Measurements from ENCODE around the gene TRMT61A.

Gene TRMT61A

GRCh38 chr14:103528587-103529382 lies at the start of gene TRMT61A:
TRMT61A (plus strand) TSS chr14:103529196; CDS start chr14:103529979, 783 bp downstream.
- peak; percentile 56 to 69 for DNase-seq (ENCODE audit: low read depth in 2 of 2)

- DNase-seq (ENCODE audit: low read depth in 2 of 2) = no peak
These were observed 48.4 kb upstream of the TRMT61A start for GRCh38 chr14:103480595-103480994.

- no peak for DNase-seq (ENCODE audit: low read depth in 2 of 2)
These were observed 45.4 kb upstream of the TRMT61A start for GRCh38 chr14:103483600-103483999.

- no peak for DNase-seq (ENCODE audit: low read depth in 2 of 2)
These were observed 43.5 kb upstream of the TRMT61A start for GRCh38 chr14:103485504-103485903.

GRCh38 chr14:103488071-103488470 lies 40.9 kb upstream of the TRMT61A start:
- DNase-seq (ENCODE audit: low read depth in 2 of 2) = no peak

GRCh38 chr14:103488960-103489359 lies 40.0 kb upstream of the TRMT61A start:
- DNase-seq (ENCODE audit: low read depth in 2 of 2) = no peak

GRCh38 chr14:103489621-103490020 lies 39.4 kb upstream of the TRMT61A start:
- no peak for DNase-seq (ENCODE audit: low read depth in 2 of 2)

GRCh38 chr14:103491691-103492090 lies 37.3 kb upstream of the TRMT61A start:
- no peak for DNase-seq (ENCODE audit: low read depth in 2 of 2)

- DNase-seq (ENCODE audit: low read depth in 2 of 2) = no peak
These were observed 36.7 kb upstream of the TRMT61A start for GRCh38 chr14:103492156-103492925.

GRCh38 chr14:103495854-103496253 lies 33.1 kb upstream of the TRMT61A start:
- DNase-seq (ENCODE audit: low read depth in 2 of 2) = no peak

GRCh38 chr14:103496776-103497175 lies 32.2 kb upstream of the TRMT61A start:
- DNase-seq (ENCODE audit: low read depth in 2 of 2) = no peak

GRCh38 chr14:103499709-103500108 lies 29.3 kb upstream of the TRMT61A start:
- DNase-seq (ENCODE audit: low read depth in 2 of 2) = no peak

- peak; percentile 53 to 56 for DNase-seq (ENCODE audit: low read depth in 2 of 2)
These were observed 28.6 kb upstream of the TRMT61A start for GRCh38 chr14:103500148-103500990.

GRCh38 chr14:103501041-103501870 lies 27.7 kb upstream of the TRMT61A start:
- DNase-seq (ENCODE audit: low read depth in 2 of 2) = no peak

- DNase-seq (ENCODE audit: low read depth in 2 of 2) = no peak
These were observed 26.9 kb upstream of the TRMT61A start for GRCh38 chr14:103501921-103502669.

- no peak for DNase-seq (ENCODE audit: low read depth in 2 of 2)
These were observed 26.1 kb upstream of the TRMT61A start for GRCh38 chr14:103502877-103503276.

- no peak for DNase-seq (ENCODE audit: low read depth in 2 of 2)
These were observed 25.7 kb upstream of the TRMT61A start for GRCh38 chr14:103503296-103503695.

- no peak for DNase-seq (ENCODE audit: low read depth in 2 of 2)
These were observed 23.9 kb upstream of the TRMT61A start for GRCh38 chr14:103504991-103505565.

GRCh38 chr14:103507751-103508150 lies 21.2 kb upstream of the TRMT61A start:
- no peak for DNase-seq (ENCODE audit: low read depth in 2 of 2)

Measured in stimulated activated CD8-positive, alpha-beta memory T cell treated with anti-CD3 and anti-CD28 coated beads, Interleukin-15, amount 100 ng/mL, for 48 hours (primary cell).